Measurements from ENCODE around the gene SLC35E3. TPM values are rescaled to one million over a fixed set of nuclear protein-coding genes. Genes with fewer than 3 reads are reported as not detected.

The SLC35E3 gene
- polyA plus RNA-seq, 1 of the 3 experiments (the other 2 are of a cell fraction) = 5.7 TPM

DNA sequence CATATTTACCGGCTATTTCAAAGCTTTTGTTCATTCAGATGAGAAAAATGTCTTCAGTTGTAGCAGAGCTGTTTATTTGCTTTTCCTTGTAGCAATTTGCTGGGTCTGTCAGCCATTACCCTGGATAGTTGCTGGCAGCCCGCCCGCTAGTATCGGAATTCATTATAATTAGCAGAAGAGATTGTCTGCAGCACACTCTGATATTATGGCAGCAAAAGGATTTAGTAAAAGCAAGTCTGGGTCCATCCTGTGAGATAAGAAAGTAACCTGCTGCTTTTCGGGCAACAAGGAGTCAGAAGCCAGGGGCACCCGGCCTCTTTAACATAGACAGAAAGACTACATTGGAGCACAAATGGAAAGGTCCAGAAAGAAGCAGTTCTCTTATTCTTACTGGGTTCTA, 6.1 kb upstream of the SLC35E3 start (continued):
- TF ChIP-seq, protein P1, sequence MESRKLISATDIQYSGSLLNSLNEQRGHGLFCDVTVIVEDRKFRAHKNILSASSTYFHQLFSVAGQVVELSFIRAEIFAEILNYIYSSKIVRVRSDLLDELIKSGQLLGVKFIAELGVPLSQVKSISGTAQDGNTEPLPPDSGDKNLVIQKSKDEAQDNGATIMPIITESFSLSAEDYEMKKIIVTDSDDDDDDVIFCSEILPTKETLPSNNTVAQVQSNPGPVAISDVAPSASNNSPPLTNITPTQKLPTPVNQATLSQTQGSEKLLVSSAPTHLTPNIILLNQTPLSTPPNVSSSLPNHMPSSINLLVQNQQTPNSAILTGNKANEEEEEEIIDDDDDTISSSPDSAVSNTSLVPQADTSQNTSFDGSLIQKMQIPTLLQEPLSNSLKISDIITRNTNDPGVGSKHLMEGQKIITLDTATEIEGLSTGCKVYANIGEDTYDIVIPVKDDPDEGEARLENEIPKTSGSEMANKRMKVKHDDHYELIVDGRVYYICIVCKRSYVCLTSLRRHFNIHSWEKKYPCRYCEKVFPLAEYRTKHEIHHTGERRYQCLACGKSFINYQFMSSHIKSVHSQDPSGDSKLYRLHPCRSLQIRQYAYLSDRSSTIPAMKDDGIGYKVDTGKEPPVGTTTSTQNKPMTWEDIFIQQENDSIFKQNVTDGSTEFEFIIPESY (IDR thresholded peaks at IDR 0.05; ENCODE audit: borderline replicate concordance, low read depth) = no peak
- no peak for TF ChIP-seq EZH2phosphoT487 (IDR thresholded peaks at IDR 0.05; ENCODE audit: borderline replicate concordance, low read depth)
- TF ChIP-seq SMC3 (IDR thresholded peaks at IDR 0.05; ENCODE audit: low read depth, low read length) = no peak
- TF ChIP-seq NFIC (IDR thresholded peaks at IDR 0.05; ENCODE audit: borderline replicate concordance) = peak; percentile 19; the same call in 1 of the 2 replicates
- no peak for TF ChIP-seq SIN3A (IDR thresholded peaks at IDR 0.05; ENCODE audit: borderline replicate concordance, low read depth, low read length)
- TF ChIP-seq, protein P2, sequence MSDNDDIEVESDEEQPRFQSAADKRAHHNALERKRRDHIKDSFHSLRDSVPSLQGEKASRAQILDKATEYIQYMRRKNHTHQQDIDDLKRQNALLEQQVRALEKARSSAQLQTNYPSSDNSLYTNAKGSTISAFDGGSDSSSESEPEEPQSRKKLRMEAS (IDR thresholded peaks at IDR 0.05; ENCODE audit: low read depth) = no peak
- TF ChIP-seq JUND (IDR thresholded peaks at IDR 0.05) = no peak
- no peak for TF ChIP-seq NRF1 (IDR thresholded peaks at IDR 0.05; ENCODE audit: low read depth, low read length)

DNA sequence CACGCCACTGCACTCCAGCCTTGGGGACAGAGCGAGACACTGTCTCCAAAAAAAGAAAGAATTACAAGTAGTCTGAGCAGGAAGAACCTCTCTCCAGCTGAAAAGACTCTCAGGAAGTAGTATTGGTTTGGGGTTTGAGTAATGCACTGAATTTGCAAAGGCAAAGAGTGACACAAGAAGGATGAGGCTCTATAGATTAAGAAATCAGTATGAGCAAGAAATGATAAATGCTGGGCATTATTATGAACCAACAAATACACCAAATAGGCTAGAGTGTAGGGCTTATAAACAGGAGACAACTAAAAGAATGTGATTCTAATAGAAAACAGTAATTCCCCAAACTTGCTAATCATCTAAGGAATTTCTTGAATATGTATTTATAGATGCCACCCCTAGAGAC, 2.6 kb upstream of the SLC35E3 start:
- H3K9me2 ChIP-seq = no peaks in the 10 kb centered on the region
- H3K9ac ChIP-seq = no peak overlapping the region
- no peak overlapping the region for H3K27ac ChIP-seq (ENCODE audit: low read depth in 2 of 2, low read length in 1 of 2)
- 96% methylated on average over 2 of the region's 2 CpGs for WGBS (ENCODE audit: low lambda C conversion rate)
- H3K9me3 ChIP-seq = no peaks in the 10 kb centered on the region
- peaks cover 23 to 30% of the 10 kb centered on the region in 2 experiments for H3K36me3 ChIP-seq (replicated peaks in 1 of 2; ENCODE audit: control insufficient read depth in 1 of 2, insufficient read depth in 2 of 2, low read length in 1 of 2)
- ChIA-PET POLR2A (no interaction called here), CTCF (no interaction called here)
- DNase-seq = no peak
- H3K27me3 ChIP-seq (ENCODE audit: insufficient read depth) = no peaks in the 10 kb centered on the region
- H3K4me1 ChIP-seq (ENCODE audit: control insufficient read depth in 1 of 2, insufficient read depth in 2 of 2, low read depth in 1 of 2, low read length in 1 of 2) = peaks cover 8 to 9% of the 10 kb centered on the region in 2 experiments; a peak in 3 of 4 replicates
- no peak overlapping the region for H3K4me3 ChIP-seq (ENCODE audit: low read depth in 2 of 2, low read length in 1 of 2)
- H3K79me2 ChIP-seq (ENCODE audit: insufficient read depth) = peaks cover 14% of the 10 kb centered on the region; the same call in 1 of the 2 replicates
- no peak overlapping the region for H2AFZ ChIP-seq (ENCODE audit: low read depth)
- no peak overlapping the region for H3K4me2 ChIP-seq
- H3F3A ChIP-seq (replicated peaks; ENCODE audit: insufficient read depth) = peaks cover 22% of the 10 kb centered on the region
- H4K20me1 ChIP-seq (ENCODE audit: insufficient read depth) = no peaks in the 10 kb centered on the region
- no peak for TF ChIP-seq JUND (IDR thresholded peaks at IDR 0.05)
- TF ChIP-seq, protein P3, sequence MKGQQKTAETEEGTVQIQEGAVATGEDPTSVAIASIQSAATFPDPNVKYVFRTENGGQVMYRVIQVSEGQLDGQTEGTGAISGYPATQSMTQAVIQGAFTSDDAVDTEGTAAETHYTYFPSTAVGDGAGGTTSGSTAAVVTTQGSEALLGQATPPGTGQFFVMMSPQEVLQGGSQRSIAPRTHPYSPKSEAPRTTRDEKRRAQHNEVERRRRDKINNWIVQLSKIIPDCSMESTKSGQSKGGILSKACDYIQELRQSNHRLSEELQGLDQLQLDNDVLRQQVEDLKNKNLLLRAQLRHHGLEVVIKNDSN (IDR thresholded peaks at IDR 0.05; ENCODE audit: borderline replicate concordance, low read depth) = no peak
- TF ChIP-seq FOXM1 (IDR thresholded peaks at IDR 0.05; ENCODE audit: low read depth) = no peak
- TF ChIP-seq, protein P1 (IDR thresholded peaks at IDR 0.05; ENCODE audit: borderline replicate concordance, low read depth) = no peak
- TF ChIP-seq, protein P4, sequence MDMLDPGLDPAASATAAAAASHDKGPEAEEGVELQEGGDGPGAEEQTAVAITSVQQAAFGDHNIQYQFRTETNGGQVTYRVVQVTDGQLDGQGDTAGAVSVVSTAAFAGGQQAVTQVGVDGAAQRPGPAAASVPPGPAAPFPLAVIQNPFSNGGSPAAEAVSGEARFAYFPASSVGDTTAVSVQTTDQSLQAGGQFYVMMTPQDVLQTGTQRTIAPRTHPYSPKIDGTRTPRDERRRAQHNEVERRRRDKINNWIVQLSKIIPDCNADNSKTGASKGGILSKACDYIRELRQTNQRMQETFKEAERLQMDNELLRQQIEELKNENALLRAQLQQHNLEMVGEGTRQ (IDR thresholded peaks at IDR 0.05; ENCODE audit: borderline replicate concordance, low read depth, low read length) = no peak
